Esophagus squamous epithelium (tissue), 5 donors: Measurements from ENCODE around the gene SYNPO. TPM values are rescaled to one million over a fixed set of nuclear protein-coding genes. Genes with fewer than 3 reads are reported as not detected.

Experiments used
- DNase-seq: peaks from one replicate; lab custom pipeline; 2025; lab: John Stamatoyannopoulos, UW
- H3K27ac ChIP-seq, 4 donors: fragments of 200-600 bp; sonication (generic); one replicate each; pipeline ENCODE4 v1.5.1; 2016 to 2019; ENCODE audit warnings: mild to moderate bottlenecking in 1 of 4
- H3K27me3 ChIP-seq, 4 donors: fragments of 200-600 bp; sonication (generic); 1 replicate in 3 of 4; 2 replicates in 1 of 4; pipeline versions ENCODE4 v1.5.1 to v1.6.0; 2017 to 2021; ENCODE audit warnings: antibody characterized with exemption in 1 of 4
- H3K36me3 ChIP-seq, 3 donors: fragments of 200-600 bp; sonication (generic); one replicate each; pipeline ENCODE4 v1.5.1; 2016 to 2019
- H3K4me1 ChIP-seq, 3 donors: fragments of 200-600 bp; sonication (generic); one replicate each; pipeline ENCODE4 v1.5.1; 2017 to 2019
- H3K4me3 ChIP-seq, 4 donors: fragments of 200-600 bp; sonication (generic); 1 replicate in 3 of 4; 2 replicates in 1 of 4; pipeline ENCODE4 v1.5.1; 2016 to 2019; ENCODE audit warnings: mild to moderate bottlenecking in 2 of 4, moderate library complexity in 1 of 4
- H3K9me3 ChIP-seq, 3 donors: fragments of 200-600 bp; sonication (generic); one replicate each; pipeline ENCODE4 v1.5.1; 2016 to 2019
- POLR2A ChIP-seq, 4 donors: fragments of 450-650 bp; IDR thresholded peaks; one replicate each; pipeline ENCODE4 v1.6.1; 2017; ENCODE audit warnings: antibody characterized with exemption in 4 of 4, mild to moderate bottlenecking in 4 of 4, moderate library complexity in 3 of 4
- WGBS, 2 donors: methylation state at CpG; one replicate each; pipeline ENCODE4 v1.1.5; 2018; 5-methylcytosine and 5-hydroxymethylcytosine counted together
- intact Hi-C: fragments of 100-400 bp; cut with DNase I; formaldehyde crosslinking; loops from one replicate; pipeline ENCODE4 v1.15.0; 2022
- total RNA-seq, 4 donors: library from RNA; depleted of rRNA; stranded (reverse); fragments of >200 nt; gene quantifications; one replicate each; pipeline ENCODE4 v1.1.0, GENCODE V29; 2016
- TF ChIP-seq, protein P1 (sequence below), 6 experiments: fragments of 450-650 bp in 4 of 6; fragments of 200-600 bp in 2 of 6; sonication (generic) in 2 of 6; IDR thresholded peaks; one replicate each; pipeline ENCODE4 v1.5.1; 2016 to 2019; ENCODE audit warnings: antibody characterized with exemption in 6 of 6, mild to moderate bottlenecking in 4 of 6, moderate library complexity in 4 of 6
- donor health status: DM: yes; HTN: yes; CAD: no.

The SYNPO gene
- total RNA-seq, 4 donors from 2014 or later = 2.5 to 8.8 (median 5.6) TPM

GRCh38 chr5:150611026-150611425, 29.4 kb upstream of the SYNPO start:
- H3K36me3 ChIP-seq = no peaks in the 10 kb centered on the region
- peak overlapping the region; percentile 17 to 76 (median 70) for H3K27ac ChIP-seq
- peaks cover 23 to 67% (median 59%) of the 10 kb centered on the region in 3 donors for H3K4me1 ChIP-seq
- DNase-seq = no peak
- WGBS, 2 donors = 64 to 73% methylated on average over 6 of the region's 6 CpGs
- no peak overlapping the region for H3K4me3 ChIP-seq
- no peaks in the 10 kb centered on the region for H3K9me3 ChIP-seq
- intact Hi-C loops = no loop called here
- TF ChIP-seq POLR2A (IDR thresholded peaks at IDR 0.05) = no peak
- TF ChIP-seq, protein P1, sequence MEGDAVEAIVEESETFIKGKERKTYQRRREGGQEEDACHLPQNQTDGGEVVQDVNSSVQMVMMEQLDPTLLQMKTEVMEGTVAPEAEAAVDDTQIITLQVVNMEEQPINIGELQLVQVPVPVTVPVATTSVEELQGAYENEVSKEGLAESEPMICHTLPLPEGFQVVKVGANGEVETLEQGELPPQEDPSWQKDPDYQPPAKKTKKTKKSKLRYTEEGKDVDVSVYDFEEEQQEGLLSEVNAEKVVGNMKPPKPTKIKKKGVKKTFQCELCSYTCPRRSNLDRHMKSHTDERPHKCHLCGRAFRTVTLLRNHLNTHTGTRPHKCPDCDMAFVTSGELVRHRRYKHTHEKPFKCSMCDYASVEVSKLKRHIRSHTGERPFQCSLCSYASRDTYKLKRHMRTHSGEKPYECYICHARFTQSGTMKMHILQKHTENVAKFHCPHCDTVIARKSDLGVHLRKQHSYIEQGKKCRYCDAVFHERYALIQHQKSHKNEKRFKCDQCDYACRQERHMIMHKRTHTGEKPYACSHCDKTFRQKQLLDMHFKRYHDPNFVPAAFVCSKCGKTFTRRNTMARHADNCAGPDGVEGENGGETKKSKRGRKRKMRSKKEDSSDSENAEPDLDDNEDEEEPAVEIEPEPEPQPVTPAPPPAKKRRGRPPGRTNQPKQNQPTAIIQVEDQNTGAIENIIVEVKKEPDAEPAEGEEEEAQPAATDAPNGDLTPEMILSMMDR (IDR thresholded peaks at IDR 0.05) = no peak
- H3K27me3 ChIP-seq = no peaks in the 10 kb centered on the region

GRCh38 chr5:150612405-150612804, 28.1 kb upstream of the SYNPO start:
- intact Hi-C loops = no loop called here
- no peak for DNase-seq
- Histone ChIP-seq H3K36me3 (no peaks in the 10 kb centered on the region), H3K27me3 (no peaks in the 10 kb centered on the region), H3K4me1 (peaks cover 23 to 80% (median 72%) of the 10 kb centered on the region in 3 donors), H3K27ac (peak overlapping the region in 3 of 4 donors; percentile 68 to 76 (median 73)), H3K4me3 (no peak overlapping the region), H3K9me3 (no peaks in the 10 kb centered on the region)
- 51 to 57% methylated on average over 4 of the region's 4 CpGs for WGBS, 2 donors
- TF ChIP-seq, protein P1 (IDR thresholded peaks at IDR 0.05) = no peak
- no peak for TF ChIP-seq POLR2A (IDR thresholded peaks at IDR 0.05)

GRCh38 chr5:150612905-150613670, 27.4 kb upstream of the SYNPO start:
- WGBS, 2 donors = 49 to 71% methylated on average over 3 to 4 of the region's 4 CpGs
- Histone ChIP-seq H3K4me1 (peaks cover 24 to 87% (median 73%) of the 10 kb centered on the region in 3 donors), H3K27ac (peak overlapping the region in 3 of 4 donors; percentile 10 to 58 (median 22))

DNA sequence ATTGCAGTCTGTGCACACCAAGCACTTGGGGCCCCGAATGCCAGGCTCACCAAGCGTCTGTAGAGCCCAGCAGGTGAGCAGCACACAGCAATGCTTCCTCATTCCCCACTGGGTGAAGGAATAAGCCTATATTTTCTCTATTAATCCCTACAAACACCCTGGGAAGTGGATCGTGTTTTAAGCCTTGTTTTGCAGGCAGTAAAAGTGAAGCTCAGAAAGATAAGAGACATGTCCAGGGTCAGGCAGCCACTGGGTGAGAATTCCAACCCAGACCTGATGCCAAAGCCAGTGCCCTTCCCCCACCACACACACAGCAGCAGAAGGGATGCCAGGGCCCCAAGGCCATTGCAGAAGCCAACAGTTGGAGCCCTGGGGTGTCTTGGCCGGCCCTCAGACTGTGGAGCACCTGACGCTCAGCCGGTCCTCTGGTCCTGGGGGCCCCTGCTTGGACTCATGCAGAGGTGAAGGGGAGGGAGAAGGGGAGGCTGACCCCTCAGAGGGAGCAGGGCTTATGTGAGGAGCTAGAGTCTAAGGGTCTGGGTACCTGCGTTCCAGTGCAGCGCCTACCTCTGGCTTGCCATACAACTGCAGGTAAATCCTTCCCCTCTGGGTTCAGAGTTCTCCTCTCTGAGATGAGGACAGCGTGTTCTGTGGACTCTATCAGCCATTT, 26.3 kb upstream of the SYNPO start:
- Histone ChIP-seq H3K27ac (peak overlapping the region in 3 of 4 donors; percentile 22 to 70 (median 67)), H3K36me3 (no peaks in the 10 kb centered on the region), H3K4me3 (no peak overlapping the region), H3K4me1 (peaks cover 29 to 98% (median 83%) of the 10 kb centered on the region in 3 donors), H3K9me3 (no peaks in the 10 kb centered on the region), H3K27me3 (no peaks in the 10 kb centered on the region)
- intact Hi-C loops = no loop called here
- 27 to 63% methylated on average over 2 to 7 of the region's 9 CpGs for WGBS, 2 donors
- DNase-seq = no peak
- no peak for TF ChIP-seq POLR2A (IDR thresholded peaks at IDR 0.05)
- TF ChIP-seq, protein P1 (IDR thresholded peaks at IDR 0.05) = peak in 1 of 6 experiments; percentile 12

More at GRCh38 chr5:150612905-150613670, 27.4 kb upstream of the SYNPO start:
- Histone ChIP-seq H3K27me3 (no peaks in the 10 kb centered on the region), H3K4me3 (no peak overlapping the region), H3K36me3 (no peaks in the 10 kb centered on the region), H3K9me3 (no peaks in the 10 kb centered on the region)
- DNase-seq = no peak
- intact Hi-C loops = no loop called here
- TF ChIP-seq, protein P1 (IDR thresholded peaks at IDR 0.05) = no peak
- TF ChIP-seq POLR2A (IDR thresholded peaks at IDR 0.05) = no peak

DNA sequence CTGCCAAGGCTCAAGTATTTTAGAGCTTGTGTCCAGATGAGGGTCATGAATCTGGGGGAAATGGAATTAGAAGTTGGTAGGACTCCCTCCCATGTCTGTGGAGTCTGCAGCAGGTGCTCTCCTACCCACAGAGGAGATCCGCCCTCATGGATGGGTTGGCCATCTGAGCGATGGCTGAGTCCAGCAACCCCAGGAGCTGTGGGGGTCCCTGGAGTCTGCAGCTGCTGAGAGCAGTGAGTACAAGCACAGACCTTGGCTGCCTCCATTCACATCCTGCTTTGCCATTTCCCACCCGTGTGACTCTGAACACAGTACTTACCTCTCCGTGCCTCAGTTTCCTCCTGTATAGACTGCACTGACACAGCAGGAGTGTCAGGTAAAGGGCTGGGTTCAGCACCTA, 25.8 kb upstream of the SYNPO start:
- H3K4me1 ChIP-seq = peaks cover 29 to 100% (median 88%) of the 10 kb centered on the region in 3 donors
- no peaks in the 10 kb centered on the region for H3K9me3 ChIP-seq
- H3K4me3 ChIP-seq = no peak overlapping the region
- H3K27ac ChIP-seq = peak overlapping the region in 3 of 4 donors; percentile 22 to 70 (median 67)
- intact Hi-C loops = no loop called here
- no peak for TF ChIP-seq POLR2A (IDR thresholded peaks at IDR 0.05)
- TF ChIP-seq, protein P1 (IDR thresholded peaks at IDR 0.05) = no peak
- H3K36me3 ChIP-seq = no peaks in the 10 kb centered on the region
- 46 to 54% methylated on average over 2 of the region's 4 CpGs for WGBS, 2 donors
- H3K27me3 ChIP-seq = no peaks in the 10 kb centered on the region
- DNase-seq = no peak
